Erythroblast (primary cell): ENCODE results near the gene LEMD3.

ENCODE experiments used
- DNase-seq, 2 experiments: peaks; one replicate each; lab custom pipeline; 2025; lab: John Stamatoyannopoulos, UW
- GATA1 ChIP-seq: IDR thresholded peaks from 2 replicates; pipeline ENCODE4 v1.6.1; 2011; ENCODE audit warnings: low read depth, mild to moderate bottlenecking, control low read depth, low read length, moderate library complexity
- POLR2A ChIP-seq: IDR thresholded peaks from 2 replicates; pipeline ENCODE4 v1.6.1; 2011; ENCODE audit warnings: mild to moderate bottlenecking, low read length

The LEMD3 gene

DNA sequence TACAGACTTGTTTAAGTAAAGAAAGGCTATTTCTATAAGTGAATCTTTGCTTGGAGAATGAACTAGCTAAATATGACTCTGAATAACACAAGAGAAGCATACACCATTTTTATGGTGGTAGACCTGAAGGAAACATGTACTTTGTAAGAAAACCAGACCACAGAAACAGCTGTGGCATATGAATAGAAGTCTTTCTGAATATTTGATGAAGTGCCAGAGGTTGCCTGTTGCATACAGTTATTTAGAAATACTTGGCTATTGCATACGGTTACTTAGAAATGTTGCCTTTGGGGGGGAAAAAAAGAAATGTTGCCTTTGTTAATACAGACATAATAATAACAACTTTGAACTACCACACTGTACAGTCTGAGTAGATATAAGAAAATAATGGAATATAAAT is 16.8 kb upstream of the LEMD3 start:
- TF ChIP-seq POLR2A (no peak), GATA1 (no peak)
- no peak for DNase-seq

DNA sequence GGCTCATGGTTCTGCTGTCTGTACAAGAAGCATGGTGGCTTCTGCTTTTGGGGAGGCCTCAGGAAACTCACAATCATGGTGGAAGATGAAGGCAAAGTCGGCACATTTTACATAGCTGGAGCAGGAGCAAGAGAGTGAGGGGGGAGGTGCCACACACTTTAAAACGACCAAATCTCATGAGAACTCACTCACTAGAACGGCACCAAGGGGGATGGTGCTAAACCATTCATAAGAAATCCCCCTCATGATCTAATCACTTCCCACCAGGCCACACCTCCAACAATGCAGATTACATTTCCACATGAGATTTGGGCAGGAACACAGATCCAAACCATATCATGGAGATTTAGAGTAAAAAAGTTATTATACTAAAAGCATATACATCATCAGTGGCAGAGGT is 13.6 kb upstream of the LEMD3 start:
- DNase-seq: no peak
- TF ChIP-seq GATA1 (no peak), POLR2A (no peak)

DNA sequence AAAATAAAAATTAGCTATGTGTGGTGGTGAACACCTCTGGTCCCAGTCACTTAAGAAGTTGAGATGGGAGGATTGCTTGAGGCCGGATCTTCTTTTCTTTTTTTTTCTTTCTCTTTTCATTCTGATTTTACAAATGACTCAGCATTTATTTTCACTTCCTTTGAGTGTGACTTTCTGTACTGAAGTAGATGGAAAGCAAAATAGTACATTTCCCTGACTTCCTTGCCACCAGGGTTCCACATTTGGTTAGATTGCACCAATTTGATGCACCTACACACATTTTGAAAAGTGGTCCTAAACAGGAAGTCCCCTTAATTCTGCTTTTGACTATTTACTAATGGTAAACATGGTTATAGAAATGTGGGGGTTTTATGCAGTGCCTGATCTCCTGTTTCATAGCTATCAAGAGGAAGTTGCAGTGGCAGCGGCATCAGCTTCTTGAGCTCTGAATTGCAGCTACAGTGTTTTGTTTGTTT is 13.0 kb upstream of the LEMD3 start:
- no peak for TF ChIP-seq GATA1
- TF ChIP-seq POLR2A: no peak
- peak in 1 of 2 experiments; percentile 8 for DNase-seq

DNA sequence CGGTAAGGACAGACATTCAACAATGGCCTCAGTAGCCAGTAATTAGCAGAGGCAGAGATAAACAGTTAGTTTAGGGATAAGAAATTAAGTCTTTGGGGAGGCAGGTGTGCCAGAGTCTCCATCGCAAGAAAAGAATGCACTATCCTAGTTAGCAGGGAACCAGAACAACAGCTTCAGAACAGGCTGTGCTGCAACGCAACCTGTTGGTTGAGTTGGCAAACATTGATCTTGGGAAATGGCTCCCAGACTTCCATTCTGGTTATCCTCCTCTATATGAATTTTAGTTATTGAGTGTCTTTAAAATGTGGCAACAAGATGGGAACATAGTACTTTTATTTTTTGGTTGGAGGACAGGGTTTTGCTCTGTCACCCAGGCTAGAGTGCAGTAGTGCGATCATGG is 12.3 kb upstream of the LEMD3 start:
- TF ChIP-seq POLR2A (no peak), GATA1 (no peak)
- DNase-seq: no peak

DNA sequence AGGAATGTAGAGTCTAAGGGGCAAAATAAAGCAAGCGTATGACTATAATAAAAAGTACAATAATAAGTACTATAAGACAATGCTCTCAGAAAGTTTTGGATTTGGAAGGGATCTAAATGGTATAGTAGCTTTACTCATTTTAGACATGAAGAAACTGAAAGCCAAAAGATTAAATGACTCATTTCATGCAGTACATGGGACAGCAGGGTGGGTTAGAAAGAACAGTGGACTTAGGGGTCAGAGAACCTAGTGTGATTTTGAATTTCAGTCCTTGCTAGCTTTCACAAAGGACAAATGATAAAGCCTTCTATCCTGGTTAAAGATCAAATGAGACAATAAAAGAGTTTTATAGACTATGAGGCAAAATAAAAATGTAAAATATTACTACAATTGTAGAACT is 6.8 kb upstream of the LEMD3 start:
- no peak for DNase-seq
- TF ChIP-seq POLR2A (no peak), GATA1 (no peak)

DNA sequence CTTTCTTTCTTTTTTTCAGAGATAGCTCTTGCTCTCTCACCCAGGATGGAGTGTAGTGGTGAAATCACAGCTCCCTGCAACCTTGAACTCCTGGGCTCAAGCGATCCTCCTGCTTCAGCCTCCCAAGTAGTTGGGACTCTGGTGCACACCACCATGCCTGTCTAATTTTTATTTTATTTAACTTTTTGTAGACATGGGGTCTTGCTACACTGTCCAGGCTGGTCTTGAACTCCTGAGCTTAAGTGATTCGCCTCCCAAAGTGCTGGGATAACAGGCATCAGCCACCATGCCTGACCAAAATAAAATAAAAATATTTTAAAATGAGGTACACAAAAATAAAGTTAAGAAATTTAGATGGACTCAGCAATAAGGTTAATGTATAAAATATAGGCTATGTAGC is 5.1 kb upstream of the LEMD3 start:
- TF ChIP-seq POLR2A (no peak), GATA1 (no peak)
- DNase-seq: no peak

DNA sequence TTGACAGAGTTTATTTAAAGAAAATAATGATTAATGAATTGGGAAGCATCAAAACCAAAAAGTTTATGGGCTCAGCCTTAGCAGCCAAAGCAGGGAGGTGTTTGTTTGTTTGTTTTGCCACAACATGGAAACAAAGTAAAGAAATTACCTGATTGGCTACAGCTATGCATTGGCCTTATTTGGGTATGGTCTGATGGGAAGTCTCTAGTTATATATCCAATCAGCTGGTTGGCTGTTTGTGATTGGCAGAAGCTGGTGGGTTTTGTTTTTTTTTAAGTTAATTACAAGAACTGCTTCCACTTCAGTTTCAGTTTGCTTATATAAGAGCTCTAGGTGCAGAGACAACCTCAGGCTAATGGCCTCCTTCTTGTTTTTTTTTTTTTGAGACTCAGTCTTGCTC is 4.6 kb upstream of the LEMD3 start:
- DNase-seq: no peak
- TF ChIP-seq GATA1: no peak
- TF ChIP-seq POLR2A: no peak

DNA sequence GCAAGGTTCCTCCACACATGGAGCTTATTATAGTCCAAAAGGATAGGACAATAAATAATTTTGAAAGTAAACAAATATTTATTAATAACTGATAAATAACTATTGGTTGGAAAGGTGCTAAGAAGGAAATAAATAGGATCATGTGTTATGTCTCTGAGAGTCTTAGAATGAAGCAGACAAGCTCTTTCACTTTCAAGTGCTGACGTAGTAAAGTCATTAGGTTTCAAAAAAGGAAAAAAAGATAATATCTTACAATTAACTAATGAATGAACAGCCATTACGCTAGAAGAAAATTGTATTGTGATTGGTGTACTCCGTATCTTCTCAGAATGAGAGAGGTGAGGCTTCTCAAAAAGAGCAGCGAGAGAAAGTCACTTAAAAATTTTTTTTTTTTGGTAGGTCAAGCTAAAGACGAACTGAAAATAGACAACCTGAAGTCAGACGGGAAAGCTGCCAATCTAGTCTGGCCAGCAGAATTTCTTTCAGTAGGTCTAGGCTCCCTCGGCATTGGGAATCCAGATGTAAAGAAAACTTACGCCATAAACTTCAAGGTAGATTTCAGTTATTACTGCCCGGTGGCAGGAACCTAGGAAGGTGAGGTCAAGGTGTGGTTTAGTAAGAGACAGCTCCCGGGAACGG is 583 bp upstream of the LEMD3 start:
- DNase-seq: peak; percentile 71 to 72

DNA sequence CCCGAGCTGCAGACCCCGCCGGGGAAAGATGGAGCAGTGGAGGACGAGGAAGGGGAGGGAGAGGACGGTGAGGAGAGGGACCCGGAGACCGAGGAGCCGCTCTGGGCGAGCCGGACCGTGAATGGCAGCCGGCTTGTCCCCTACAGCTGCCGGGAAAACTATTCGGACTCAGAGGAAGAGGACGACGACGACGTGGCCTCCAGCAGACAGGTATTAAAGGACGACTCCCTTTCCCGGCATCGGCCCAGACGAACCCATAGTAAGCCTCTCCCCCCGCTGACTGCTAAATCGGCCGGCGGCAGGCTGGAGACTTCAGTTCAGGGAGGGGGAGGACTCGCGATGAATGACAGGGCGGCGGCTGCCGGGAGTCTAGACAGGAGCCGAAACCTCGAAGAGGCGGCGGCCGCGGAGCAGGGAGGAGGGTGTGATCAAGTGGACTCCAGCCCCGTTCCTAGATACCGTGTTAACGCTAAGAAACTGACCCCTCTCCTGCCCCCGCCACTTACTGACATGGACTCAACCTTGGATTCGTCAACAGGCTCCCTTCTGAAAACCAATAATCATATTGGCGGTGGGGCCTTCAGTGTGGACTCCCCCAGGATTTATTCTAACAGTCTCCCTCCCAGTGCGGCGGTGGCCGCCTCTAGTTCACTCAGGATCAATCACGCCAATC is 962 bp downstream of the LEMD3 start:
- peak; percentile 89 for DNase-seq

More for the DNA sequence above, 583 bp upstream of the LEMD3 start:
- TF ChIP-seq POLR2A (no peak), GATA1 (no peak)

DNA sequence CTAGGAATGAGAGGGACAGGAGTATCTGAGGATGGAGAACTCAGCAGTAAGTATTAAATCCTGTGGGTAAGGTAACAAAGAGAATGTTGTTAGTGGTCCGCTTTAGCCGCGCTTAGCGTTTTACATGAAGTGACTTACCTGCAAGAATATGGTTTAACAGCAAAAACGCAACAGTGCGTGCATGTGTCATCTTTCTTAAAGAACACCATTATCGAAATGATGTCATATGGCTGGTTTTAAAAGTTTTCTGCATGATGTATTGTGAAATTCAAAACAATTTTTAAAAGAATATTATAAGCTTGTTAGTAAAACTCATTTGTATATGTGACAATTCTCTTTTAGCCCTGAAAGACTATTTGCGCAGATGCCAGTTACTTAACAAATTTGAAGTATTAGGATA is 1.7 kb downstream of the LEMD3 start:
- DNase-seq: peak in 1 of 2 experiments; percentile 44

More for the DNA sequence above, 962 bp downstream of the LEMD3 start:
- TF ChIP-seq POLR2A (peak; percentile 7), GATA1 (no peak)

DNA sequence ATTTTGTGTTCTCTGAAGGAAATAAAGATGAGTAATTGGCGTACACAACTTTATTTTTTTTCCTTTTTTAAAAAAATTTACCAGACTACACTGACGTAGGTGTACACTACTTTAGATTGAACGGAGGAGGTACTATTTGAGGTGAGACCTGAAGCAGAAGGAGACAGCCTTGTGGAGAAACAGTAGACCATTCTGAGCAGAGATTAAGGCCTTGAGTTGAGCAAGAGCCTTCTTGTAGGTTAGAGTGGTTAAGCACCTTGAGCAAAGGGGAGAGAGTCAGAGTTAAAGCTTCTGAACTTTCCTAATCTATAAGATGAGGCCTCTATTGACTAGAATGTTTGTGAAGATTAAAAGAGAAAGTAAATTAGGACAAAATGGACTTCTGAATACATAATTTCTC is 2.5 kb downstream of the LEMD3 start:
- peak; percentile 28 to 33 for DNase-seq
- TF ChIP-seq GATA1 (no peak), POLR2A (no peak)

More for the DNA sequence above, 1.7 kb downstream of the LEMD3 start:
- TF ChIP-seq POLR2A: no peak
- no peak for TF ChIP-seq GATA1

DNA sequence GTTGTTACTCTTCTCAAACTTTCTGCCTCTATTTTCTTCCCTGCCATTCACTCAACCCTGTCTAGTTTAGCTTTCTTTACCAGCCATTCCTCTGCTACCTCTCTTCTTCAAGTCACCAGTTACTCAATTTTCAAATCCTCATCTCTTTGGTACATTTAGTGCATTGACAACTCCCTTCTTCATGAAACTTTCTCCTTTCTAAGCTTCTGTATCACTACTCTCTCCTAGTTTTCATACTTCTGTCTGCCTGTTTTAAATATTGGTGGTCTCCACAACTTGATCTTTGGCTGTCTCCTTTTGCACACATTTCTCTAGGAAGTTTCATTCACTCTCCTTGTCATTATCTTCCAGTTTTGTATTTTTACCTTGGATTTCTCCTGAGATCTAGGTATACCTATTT is 6.0 kb downstream of the LEMD3 start:
- no peak for DNase-seq
- TF ChIP-seq POLR2A (no peak), GATA1 (no peak)

DNA sequence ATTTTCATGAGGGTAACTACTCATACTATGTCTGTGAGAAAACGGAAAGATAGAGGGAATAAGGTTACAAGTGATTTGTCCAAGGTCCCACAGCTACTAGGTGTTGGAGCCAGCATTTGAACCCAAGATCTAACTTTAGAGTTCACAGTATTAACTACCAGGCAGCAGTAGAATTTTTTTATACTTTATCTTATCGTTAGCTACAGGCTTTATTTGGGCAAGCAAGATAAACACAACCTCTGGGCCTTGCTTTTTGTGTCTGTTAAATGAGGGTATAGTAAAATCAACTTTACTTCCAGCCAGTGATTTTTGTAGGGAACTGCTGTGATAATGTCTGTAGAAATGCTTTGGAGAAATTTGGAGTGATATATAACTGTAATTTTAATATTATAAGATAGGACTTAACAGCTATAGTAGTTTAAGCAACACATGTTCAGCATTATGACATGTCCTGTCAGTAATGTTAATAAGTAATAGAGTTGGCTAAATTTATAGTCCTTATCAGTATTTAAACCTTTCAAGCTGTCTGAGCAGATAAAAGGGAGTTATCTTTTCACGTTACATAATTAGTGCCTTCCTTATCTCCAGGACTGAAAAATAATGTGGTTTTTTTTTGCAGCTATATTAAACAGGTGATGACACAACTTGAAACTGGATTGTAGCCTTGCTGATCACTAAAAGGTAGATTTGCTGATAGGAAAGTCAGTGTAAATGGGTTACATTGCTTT is 12.8 kb downstream of the LEMD3 start:
- no peak for TF ChIP-seq POLR2A
- TF ChIP-seq GATA1: no peak
- peak; percentile 73 to 87 for DNase-seq
